ENCODE measurements around the gene MEGF11.

DNA sequence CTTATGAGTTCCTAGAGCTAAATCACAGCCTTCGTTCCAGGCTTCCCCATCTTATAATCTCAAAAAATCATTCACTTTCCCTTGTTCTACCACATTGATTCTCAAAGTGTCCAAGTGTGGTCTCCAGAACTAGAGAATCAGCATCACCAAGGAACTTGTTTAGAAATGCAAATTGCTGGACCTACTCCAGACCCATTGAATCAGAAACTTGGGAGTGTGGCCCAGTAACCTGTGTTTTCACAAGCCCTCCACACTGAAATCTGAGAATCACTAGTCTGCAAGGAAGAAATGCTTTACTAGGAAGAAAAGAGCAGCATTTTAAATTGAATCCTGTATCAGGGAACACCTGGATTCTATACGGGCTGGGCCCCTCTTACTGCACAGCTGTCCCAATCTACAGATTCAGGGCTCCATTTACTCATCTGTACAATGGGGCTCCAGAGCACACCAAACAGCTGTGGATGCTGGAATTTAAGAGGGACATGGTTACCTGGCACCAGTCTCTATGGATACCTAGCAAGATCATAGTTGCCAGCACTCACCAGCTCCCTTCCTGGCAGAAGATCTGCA is 3.9 kb downstream of the MEGF11 start:
- TF ChIP-seq, protein P1, sequence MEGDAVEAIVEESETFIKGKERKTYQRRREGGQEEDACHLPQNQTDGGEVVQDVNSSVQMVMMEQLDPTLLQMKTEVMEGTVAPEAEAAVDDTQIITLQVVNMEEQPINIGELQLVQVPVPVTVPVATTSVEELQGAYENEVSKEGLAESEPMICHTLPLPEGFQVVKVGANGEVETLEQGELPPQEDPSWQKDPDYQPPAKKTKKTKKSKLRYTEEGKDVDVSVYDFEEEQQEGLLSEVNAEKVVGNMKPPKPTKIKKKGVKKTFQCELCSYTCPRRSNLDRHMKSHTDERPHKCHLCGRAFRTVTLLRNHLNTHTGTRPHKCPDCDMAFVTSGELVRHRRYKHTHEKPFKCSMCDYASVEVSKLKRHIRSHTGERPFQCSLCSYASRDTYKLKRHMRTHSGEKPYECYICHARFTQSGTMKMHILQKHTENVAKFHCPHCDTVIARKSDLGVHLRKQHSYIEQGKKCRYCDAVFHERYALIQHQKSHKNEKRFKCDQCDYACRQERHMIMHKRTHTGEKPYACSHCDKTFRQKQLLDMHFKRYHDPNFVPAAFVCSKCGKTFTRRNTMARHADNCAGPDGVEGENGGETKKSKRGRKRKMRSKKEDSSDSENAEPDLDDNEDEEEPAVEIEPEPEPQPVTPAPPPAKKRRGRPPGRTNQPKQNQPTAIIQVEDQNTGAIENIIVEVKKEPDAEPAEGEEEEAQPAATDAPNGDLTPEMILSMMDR (conservative IDR thresholded peaks at IDR 0.05; ENCODE audit: low read length) = no peak
- no peak for TF ChIP-seq EZH2phosphoT487 (IDR thresholded peaks at IDR 0.05; ENCODE audit: borderline replicate concordance, low read depth, low read length)
